T-helper 1 cell (primary cell): ENCODE data around the gene CDH4.

Experiments used
- DNase-seq, 5 donors: peaks; one replicate each; pipeline ENCODE4 v3.0.0-alpha.2; 2012 to 2020

Gene CDH4

GRCh38 chr20:61929561-61929960 is 677.5 kb downstream of the CDH4 start:
- no peak for DNase-seq

- peak in 1 of 5 donors; percentile 7 for DNase-seq
These were observed 678.1 kb downstream of the CDH4 start for GRCh38 chr20:61929971-61930666.

- DNase-seq: peak in 1 of 5 donors; percentile 11
These were observed 678.9 kb downstream of the CDH4 start for GRCh38 chr20:61930776-61931475.

DNA sequence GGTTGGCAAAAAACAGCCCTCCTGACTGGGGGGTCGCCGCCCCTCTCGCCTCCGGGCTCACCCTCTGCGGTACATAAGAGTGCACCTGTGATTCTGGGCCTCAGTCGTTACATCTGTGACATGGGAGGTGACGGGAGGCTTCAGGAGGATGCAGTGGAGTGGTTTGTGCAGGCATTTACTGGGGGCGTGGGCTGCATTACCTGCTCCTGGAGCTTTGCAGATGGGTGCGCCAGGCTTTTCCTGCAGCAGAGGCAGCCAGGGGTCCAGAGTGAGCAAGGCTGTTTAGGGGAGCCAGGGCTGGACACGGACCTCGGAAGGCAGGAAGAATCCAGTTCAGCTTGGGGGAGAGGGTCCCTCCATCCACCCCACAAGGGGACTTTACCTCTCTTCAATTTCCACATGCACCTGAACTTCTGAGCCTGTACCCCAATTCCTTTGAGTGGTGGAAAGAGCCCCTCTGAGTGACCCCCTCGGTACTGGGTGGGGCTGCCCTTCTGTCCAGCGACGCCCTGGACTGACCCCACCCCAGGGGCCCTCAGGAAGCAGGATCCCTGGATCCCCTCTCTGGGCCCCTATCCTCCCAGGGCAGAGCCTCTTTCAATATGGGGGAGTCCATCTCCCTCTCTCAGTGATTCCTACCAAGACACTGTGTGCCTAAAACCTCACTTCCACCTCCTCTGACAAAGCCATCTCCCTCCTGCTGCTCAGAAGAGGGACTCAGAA is 679.6 kb downstream of the CDH4 start:
- DNase-seq: no peak

- no peak for DNase-seq
These were observed 680.1 kb downstream of the CDH4 start for GRCh38 chr20:61932199-61932592.

DNA sequence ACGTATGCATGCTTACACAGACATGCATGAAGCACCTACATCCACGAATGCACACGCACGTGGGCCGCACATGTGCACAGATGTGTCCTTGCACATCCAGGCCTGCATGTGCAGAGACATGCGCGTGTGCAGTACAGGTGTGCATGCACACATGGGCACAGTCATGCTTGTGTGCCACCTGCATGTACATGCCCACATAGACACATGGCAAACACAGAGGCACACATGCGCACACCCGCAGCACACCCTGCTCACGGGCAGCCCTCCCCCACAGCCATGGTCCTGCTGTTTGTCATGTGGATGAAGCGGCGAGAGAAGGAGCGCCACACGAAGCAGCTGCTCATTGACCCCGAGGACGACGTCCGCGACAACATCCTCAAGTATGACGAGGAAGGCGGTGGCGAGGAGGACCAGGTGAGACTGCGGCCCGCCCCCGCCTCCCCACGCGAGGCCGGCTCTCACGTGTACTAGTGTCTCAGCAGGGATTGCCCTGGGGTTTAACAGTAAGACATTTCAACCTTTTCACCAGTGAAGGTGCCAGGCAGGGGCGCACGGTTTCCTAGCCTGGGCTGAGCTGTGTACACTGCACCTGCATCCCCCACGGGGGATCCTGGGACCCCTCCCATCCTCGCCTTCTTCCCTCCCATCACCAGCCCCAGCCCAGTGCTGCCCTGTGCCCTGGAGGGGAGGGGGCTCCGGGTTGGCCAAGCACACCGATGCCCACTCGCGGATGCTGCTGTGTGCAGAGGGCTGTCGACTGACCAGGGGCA is 680.8 kb downstream of the CDH4 start:
- DNase-seq: no peak

DNA sequence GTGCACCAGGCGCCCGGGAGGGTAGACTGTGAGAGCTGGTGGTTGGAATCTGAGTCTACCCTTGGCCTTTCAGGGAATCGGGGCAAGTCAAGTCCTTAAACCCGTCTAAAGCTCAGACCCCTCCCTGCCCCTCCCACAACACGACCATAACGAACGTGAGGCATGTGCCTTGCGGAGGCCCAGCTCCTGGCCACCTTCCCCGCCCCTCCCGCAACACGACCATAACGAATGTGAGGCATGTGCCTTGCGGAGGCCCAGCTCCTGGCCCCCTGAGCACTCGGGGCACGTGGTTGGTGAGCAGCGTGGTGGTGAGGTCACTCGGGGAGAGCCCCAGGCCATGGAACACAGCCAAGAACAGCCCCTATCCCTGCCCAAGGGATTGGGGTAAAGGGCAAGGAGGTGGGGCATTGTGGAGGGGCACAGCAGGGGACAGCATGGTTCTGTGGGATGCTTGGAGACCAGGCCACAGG is 681.5 kb downstream of the CDH4 start:
- no peak for DNase-seq

GRCh38 chr20:61933951-61934715 is 682.1 kb downstream of the CDH4 start:
- DNase-seq: no peak

DNA sequence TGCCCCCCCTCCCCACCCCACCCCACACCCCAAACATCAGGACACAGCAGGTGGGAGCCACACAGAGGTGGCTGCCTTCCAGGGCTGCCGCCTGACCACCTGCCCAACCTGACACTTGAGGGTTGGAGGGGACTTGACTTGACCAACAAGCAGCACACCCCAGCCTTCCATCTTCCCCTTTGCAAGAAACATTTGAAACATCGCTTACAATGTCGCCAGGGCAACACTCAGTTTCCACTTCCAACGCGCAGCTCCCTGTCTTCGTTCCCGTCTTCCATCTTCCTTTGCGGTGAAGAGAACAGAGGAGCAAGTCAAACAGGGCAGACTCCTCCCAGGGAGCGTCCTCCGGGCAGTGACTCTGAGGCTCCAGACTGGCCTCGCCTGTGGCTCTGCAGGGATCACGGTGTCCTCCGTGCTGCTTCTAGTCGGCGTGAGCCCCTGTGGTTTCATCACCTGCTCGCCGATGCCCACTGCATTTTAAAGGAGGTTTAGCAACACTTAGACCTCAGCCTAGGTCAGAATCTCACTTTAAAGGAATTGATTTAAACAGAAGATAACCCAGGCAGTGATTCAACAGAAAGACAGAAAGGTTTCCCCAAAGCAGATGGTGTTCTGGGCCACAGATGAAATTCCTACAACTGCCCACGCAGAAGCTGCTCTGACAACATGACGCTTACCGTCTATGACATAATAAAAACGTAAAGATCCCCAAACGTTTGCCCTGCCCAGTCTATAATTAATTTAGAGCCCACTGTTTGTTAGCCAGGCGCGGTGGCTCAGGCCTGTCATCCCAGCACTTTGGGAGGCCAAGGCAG is 682.9 kb downstream of the CDH4 start:
- no peak for DNase-seq

DNA sequence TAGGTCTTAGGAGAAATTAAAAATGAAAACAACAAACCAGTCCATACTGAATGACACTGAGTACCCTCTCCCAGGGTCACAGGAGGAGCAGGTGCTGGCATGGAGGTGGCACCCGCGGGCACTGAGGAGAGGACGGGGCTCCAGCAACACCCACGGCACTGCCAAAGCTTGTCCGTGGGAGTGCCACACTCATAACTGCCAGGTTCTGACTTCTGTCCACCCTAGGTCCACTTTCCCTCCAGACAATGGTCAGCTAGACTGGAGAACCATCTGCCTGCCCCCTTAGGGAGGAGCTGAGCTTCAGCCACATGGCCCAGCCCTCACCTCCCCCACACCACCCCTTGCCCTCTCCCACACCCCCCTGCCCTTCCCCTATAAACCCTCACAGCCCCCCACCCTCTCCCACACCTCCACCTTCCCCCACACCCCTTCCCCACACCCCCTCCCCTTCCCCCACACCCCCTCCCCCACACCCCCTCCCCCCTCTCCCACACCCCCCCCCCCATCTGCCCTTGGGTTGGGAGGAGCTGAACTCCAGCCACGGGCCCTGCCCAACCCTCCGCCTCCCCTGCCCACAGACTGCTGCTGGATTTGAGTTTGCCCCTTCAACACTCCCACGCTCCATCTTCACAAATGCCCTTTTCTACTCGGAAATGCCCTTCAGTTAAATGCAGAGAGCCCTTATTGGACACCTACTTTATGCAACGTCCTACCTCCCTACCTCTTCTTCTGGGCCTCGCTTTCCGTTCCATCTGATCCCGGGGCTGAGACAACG is 684.1 kb downstream of the CDH4 start:
- no peak for DNase-seq

GRCh38 chr20:61936701-61937131 is 684.7 kb downstream of the CDH4 start:
- DNase-seq: no peak

DNA sequence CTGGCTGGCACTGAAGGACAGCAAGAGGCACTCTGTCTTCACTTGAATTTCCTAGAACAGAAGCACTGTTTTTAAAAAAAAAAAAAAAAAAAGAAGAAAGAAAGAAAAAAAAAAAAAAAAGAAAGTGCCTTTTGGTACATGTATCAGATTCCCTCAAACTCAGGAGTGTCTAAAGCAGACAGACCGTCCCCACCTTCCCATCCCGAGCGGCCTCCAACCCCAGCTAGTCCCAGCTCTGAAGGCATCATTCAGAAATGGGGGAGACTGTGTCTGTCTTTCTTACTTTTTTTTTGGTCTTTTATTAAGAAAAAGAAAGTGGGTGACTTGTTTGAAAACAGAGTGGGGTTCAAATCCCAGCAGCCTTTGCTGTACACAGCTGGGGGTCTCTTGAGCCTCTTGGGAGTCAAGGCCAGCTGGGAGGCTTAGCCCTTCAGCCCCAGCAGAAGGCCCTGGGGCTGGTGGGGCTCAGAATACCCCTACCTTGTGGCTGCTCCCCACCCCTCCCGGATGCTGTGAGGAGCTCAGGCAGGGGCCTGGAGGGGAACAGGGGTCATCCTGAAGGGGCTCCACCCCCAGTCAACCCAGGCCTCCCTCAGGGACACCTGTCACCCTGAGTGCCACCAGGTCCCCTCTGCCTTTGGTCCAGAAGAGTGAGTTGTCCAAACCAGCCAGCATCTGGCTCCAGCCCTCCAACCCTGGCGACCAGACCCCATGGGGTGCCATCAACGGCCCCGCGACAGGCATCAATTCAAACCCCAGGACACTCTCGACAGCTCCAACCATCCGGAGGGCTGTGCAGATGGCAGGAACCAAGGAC is 685.3 kb downstream of the CDH4 start:
- no peak for DNase-seq

DNA sequence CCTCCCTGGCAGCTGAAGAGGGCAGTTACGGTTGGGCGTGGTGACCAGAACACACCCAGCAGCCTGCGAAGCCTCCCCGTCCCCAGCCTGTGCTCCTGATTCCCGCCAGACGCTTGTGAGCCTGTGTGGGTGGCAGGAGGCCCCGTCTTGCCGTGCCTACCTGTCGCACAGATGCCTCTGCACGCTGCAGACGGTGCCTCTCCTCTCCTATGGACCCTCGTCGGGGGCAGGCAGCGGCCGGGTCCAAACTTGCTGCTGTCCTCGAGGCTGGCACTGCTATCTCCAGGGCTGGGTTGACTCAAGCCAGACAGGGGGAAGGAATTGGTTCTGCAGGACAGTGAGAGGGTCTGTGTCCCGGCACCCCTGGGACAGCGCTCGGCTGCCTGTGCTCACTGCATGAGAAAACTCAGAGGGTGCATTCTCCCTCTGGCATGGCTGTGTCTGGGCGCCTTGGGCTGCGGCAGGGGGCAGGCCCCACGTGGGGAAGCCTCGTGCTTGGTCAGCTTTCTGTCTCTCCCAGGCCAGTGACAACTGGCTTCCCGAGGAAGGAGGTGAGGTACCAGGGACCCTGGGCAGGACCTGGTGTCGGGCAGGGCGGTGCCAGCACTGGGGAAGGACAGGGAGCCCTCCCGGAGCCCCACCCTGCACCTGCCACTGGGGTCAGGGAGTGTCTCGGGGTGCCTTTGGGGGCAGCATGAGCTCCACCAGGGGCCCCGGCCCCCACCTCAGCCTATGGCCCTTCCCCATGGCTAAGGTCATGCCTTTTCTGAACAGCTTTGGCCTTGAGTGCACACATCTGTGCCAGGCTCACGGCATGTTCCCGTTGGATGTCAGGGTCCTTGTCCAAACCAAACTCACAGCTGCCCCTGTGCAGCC is 686.1 kb downstream of the CDH4 start:
- no peak for DNase-seq

DNA sequence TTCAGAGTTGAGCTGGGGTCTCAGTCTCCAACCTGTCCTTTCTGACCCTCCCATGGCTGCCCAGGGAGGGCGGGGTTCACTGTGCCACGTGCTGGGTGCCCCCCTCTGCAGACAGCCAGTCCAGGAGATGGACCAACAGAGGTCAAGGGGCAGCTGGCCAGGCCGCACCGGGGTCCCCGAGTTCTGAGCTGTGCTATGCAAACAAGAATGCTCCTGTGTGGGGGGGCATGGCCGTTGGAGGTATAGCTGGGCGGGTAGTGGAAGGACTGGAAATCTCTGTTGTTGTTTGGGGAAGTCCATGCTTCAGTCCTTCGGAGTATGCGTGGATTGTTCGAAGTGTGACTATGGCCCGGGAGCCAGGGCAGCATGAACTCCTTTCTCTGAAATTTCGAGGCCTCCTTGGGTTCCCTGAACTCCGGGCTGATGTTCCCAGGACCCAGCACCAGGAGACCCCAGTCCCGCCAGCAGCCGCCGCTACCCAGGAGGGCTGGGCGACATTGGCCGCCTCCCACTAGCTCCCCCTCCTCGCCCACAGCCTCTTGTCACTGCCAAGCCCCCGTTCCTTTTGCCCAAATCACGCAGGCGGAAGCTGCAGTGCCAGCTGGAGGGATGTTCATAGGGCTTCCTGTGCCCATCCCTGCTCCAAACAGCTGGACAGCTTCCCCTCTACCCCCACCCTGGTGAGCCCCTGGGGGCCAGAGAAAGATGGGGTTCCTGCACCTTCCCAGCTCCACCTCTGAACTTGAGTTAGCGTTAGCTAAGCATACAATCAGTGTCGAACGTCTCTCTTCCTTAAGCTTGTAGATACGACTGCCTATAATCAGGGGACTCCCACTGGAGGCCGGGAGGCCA is 687.0 kb downstream of the CDH4 start:
- no peak for DNase-seq

GRCh38 chr20:61939691-61940360 is 687.8 kb downstream of the CDH4 start:
- DNase-seq: no peak

DNA sequence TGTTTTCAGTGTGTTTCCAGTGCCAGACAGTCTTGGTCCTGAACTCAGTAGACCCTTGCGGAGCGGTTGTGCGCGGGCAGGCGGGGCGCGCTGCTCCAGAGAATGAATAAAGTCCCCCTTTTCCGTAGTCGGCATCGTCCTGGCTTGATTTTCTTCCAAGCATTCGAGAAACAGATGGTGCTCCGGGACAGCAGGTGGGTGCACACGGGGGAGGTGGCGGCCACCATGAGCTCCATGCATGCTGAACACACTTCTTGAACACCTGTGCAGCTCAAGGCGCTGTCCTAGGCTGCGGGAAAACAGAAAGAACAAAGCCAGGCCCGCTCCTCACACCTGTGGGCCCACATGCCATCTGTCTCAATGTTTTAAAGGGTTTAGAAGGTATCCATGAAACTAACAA is 688.4 kb downstream of the CDH4 start:
- DNase-seq: no peak
